Inflammatory macrophage treated with lipopolysaccharide for 4 hours (primary cell): Measurements from ENCODE around the gene AP1G2.
"Not testable (repeated sequence)": the region's sequence is repeated elsewhere in the genome, so short reads cannot be mapped to it uniquely, and the experiment has no call there.

Source experiments
- DNase-seq: peaks from one replicate; pipeline ENCODE4 v3.0.0-alpha.2; 2020

AP1G2 gene

GRCh38 chr14:23600322-23600707 lies 32.7 kb upstream of the AP1G2 start:
- no peak for DNase-seq

GRCh38 chr14:23594191-23594590 lies 26.6 kb upstream of the AP1G2 start:
- not testable (repeated sequence) for DNase-seq

- DNase-seq: no peak
Measured at GRCh38 chr14:23590198-23590597, 22.6 kb upstream of the AP1G2 start.

GRCh38 chr14:23589606-23590005 lies 22.0 kb upstream of the AP1G2 start:
- no peak for DNase-seq

GRCh38 chr14:23588884-23589598 lies 21.4 kb upstream of the AP1G2 start:
- DNase-seq: peak; percentile 76

GRCh38 chr14:23584527-23585203 lies 17.1 kb upstream of the AP1G2 start:
- DNase-seq: not testable (repeated sequence)

GRCh38 chr14:23583761-23584526 lies 16.4 kb upstream of the AP1G2 start:
- not testable (repeated sequence) for DNase-seq

- no peak for DNase-seq
Measured at GRCh38 chr14:23582906-23583760, 15.5 kb upstream of the AP1G2 start.

- DNase-seq: no peak
Measured at GRCh38 chr14:23580948-23581281, 13.3 kb upstream of the AP1G2 start.

- DNase-seq: no peak
Measured at GRCh38 chr14:23580152-23580926, 12.7 kb upstream of the AP1G2 start.

- DNase-seq: no peak
Measured at GRCh38 chr14:23579739-23580138, 12.1 kb upstream of the AP1G2 start.

GRCh38 chr14:23579311-23579630 lies 11.7 kb upstream of the AP1G2 start:
- DNase-seq: no peak

GRCh38 chr14:23578560-23579310 lies 11.1 kb upstream of the AP1G2 start, which contains the start of gene JPH4:
Gene JPH4, minus strand, starts transcription at chr14:23578790. Its CDS starts 1,337 bp downstream, at chr14:23577453.
- DNase-seq: no peak

- no peak for DNase-seq
Measured at GRCh38 chr14:23577710-23578392, 10.3 kb upstream of the AP1G2 start.

- DNase-seq: peak; percentile 6
Measured at GRCh38 chr14:23577004-23577681, 9.6 kb upstream of the AP1G2 start.

- DNase-seq: no peak
Measured at GRCh38 chr14:23573384-23574015, 5.9 kb upstream of the AP1G2 start.

GRCh38 chr14:23572836-23573235 lies 5.2 kb upstream of the AP1G2 start:
- peak; percentile 83 for DNase-seq

- peak; percentile 46 for DNase-seq
Measured at GRCh38 chr14:23572524-23572828, 4.9 kb upstream of the AP1G2 start.

- no peak for DNase-seq
Measured at GRCh38 chr14:23571701-23572523, 4.3 kb upstream of the AP1G2 start.
